ENCODE measurements around the gene HES5.

The HES5 gene

DNA sequence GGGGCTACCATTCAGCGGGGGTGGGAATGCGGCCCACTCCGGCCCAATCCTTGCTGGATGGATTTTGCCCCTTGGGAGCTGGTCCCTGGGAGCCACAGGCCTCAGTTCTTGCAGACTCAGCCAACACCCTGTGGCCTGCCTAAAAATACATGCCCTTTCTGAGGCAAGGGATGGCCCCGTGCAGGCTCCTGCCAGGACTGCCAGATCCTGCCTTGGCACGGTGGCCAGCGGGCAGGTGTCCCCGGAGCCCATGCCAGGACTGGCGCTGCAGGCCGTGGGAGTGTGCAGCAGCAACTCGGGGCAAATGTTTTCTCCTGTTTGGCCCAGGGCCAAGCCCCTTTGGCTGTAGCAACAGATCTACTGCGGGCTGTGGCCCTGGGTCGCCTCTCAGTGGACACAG, 2.0 kb downstream of the HES5 start:
- H3K9ac ChIP-seq (ENCODE audit: low read length) = no peak overlapping the region
- H3K27me3 ChIP-seq (ENCODE audit: control insufficient read depth in 1 of 2, insufficient read depth in 1 of 2, low read length in 2 of 2) = peaks cover 29 to 43% of the 10 kb centered on the region in 2 experiments
- no peak overlapping the region for H2BK5ac ChIP-seq (ENCODE audit: low read depth, low read length, poor library complexity, severe bottlenecking)
- WGBS = 90% methylated on average over 12 of the region's 12 CpGs
- no peak overlapping the region for H3K23ac ChIP-seq (ENCODE audit: low read length in 2 of 2)
- H3K18ac ChIP-seq (ENCODE audit: low read depth in 1 of 2, low read length in 2 of 2) = no peak overlapping the region
- H3K4me2 ChIP-seq (ENCODE audit: low read length, poor library complexity, severe bottlenecking) = no peak overlapping the region
- H3K27ac ChIP-seq (ENCODE audit: low read length, poor library complexity, severe bottlenecking) = no peak overlapping the region
- no peak overlapping the region for H2BK120ac ChIP-seq (ENCODE audit: low read depth, low read length)
- H4K8ac ChIP-seq (ENCODE audit: low read length) = no peak overlapping the region
- H2BK15ac ChIP-seq (ENCODE audit: low read depth, poor library complexity, severe bottlenecking) = peak overlapping the region; percentile 73
- no peak overlapping the region for H2AFZ ChIP-seq (ENCODE audit: low read depth, low read length)
- peaks cover 61% of the 10 kb centered on the region for H3K4me1 ChIP-seq (ENCODE audit: control insufficient read depth, insufficient read depth, low read depth, low read length)
- no peak overlapping the region for H3K4me3 ChIP-seq (ENCODE audit: insufficient read depth in 1 of 2, low read depth in 1 of 2, low read length in 2 of 2)
- H3K4ac ChIP-seq (ENCODE audit: low read depth in 1 of 2, low read length in 2 of 2) = no peak overlapping the region
- H3K9me3 ChIP-seq (ENCODE audit: control insufficient read depth, low read length) = no peaks in the 10 kb centered on the region
- H2BK12ac ChIP-seq (ENCODE audit: low read length in 2 of 2) = no peak overlapping the region
- no peaks in the 10 kb centered on the region for H3K79me1 ChIP-seq (replicated peaks; ENCODE audit: low read length, poor library complexity, severe bottlenecking)
- H4K91ac ChIP-seq (ENCODE audit: low read length) = no peak overlapping the region
- H2AK5ac ChIP-seq (ENCODE audit: low read length, severe bottlenecking) = no peak overlapping the region
- no peak for DNase-seq
- peaks cover 0 to 10% of the 10 kb centered on the region in 2 experiments for H3K36me3 ChIP-seq (ENCODE audit: control insufficient read depth in 1 of 2, insufficient read depth in 2 of 2, low read depth in 1 of 2, low read length in 2 of 2)
- H3K14ac ChIP-seq (ENCODE audit: low read length in 2 of 2) = no peak overlapping the region

DNA sequence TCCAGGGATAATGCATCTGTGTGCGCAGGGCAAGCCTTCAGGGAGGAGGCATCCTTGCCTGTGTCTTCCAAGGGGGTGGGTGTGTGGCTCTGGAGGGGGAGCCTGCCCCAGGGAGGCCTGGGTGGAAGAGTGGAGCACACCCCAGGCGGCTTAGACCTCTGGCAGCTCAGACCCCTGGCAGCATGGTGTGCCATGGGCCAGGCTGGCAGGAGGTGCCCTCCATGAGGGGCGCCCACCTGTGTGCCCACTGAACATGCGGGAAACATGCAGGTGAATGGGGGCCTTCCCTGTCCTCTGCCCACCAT, 2.6 kb downstream of the HES5 start:
- no peak overlapping the region for H4K8ac ChIP-seq (ENCODE audit: low read length)
- no peak overlapping the region for H2BK120ac ChIP-seq (ENCODE audit: low read depth, low read length)
- H3K14ac ChIP-seq (ENCODE audit: low read length in 2 of 2) = no peak overlapping the region
- H3K4me3 ChIP-seq (ENCODE audit: insufficient read depth in 1 of 2, low read depth in 1 of 2, low read length in 2 of 2) = no peak overlapping the region
- H2BK5ac ChIP-seq (ENCODE audit: low read depth, low read length, poor library complexity, severe bottlenecking) = no peak overlapping the region
- H3K4me1 ChIP-seq (ENCODE audit: control insufficient read depth, insufficient read depth, low read depth, low read length) = peaks cover 58% of the 10 kb centered on the region
- no peak overlapping the region for H3K23ac ChIP-seq (ENCODE audit: low read length in 2 of 2)
- no peak overlapping the region for H3K18ac ChIP-seq (ENCODE audit: low read depth in 1 of 2, low read length in 2 of 2)
- H4K91ac ChIP-seq (ENCODE audit: low read length) = no peak overlapping the region
- H2BK15ac ChIP-seq (ENCODE audit: low read depth, poor library complexity, severe bottlenecking) = no peak overlapping the region
- DNase-seq = no peak
- peaks cover 0 to 12% of the 10 kb centered on the region in 2 experiments for H3K36me3 ChIP-seq (ENCODE audit: control insufficient read depth in 1 of 2, insufficient read depth in 2 of 2, low read depth in 1 of 2, low read length in 2 of 2)
- no peak overlapping the region for H3K9ac ChIP-seq (ENCODE audit: low read length)
- no peak overlapping the region for H3K4ac ChIP-seq (ENCODE audit: low read depth in 1 of 2, low read length in 2 of 2)
- H3K4me2 ChIP-seq (ENCODE audit: low read length, poor library complexity, severe bottlenecking) = no peak overlapping the region
- peaks cover 29 to 39% of the 10 kb centered on the region in 2 experiments for H3K27me3 ChIP-seq (ENCODE audit: control insufficient read depth in 1 of 2, insufficient read depth in 1 of 2, low read length in 2 of 2)
- H3K9me3 ChIP-seq (ENCODE audit: control insufficient read depth, low read length) = no peaks in the 10 kb centered on the region
- no peak overlapping the region for H2BK12ac ChIP-seq (ENCODE audit: low read length in 2 of 2)
- no peak overlapping the region for H3K27ac ChIP-seq (ENCODE audit: low read length, poor library complexity, severe bottlenecking)
- no peak overlapping the region for H2AK5ac ChIP-seq (ENCODE audit: low read length, severe bottlenecking)
- peaks cover 3% of the 10 kb centered on the region for H3K79me1 ChIP-seq (replicated peaks; ENCODE audit: low read length, poor library complexity, severe bottlenecking)
- 90% methylated on average over 4 of the region's 4 CpGs for WGBS
- H2AFZ ChIP-seq (ENCODE audit: low read depth, low read length) = no peak overlapping the region

DNA sequence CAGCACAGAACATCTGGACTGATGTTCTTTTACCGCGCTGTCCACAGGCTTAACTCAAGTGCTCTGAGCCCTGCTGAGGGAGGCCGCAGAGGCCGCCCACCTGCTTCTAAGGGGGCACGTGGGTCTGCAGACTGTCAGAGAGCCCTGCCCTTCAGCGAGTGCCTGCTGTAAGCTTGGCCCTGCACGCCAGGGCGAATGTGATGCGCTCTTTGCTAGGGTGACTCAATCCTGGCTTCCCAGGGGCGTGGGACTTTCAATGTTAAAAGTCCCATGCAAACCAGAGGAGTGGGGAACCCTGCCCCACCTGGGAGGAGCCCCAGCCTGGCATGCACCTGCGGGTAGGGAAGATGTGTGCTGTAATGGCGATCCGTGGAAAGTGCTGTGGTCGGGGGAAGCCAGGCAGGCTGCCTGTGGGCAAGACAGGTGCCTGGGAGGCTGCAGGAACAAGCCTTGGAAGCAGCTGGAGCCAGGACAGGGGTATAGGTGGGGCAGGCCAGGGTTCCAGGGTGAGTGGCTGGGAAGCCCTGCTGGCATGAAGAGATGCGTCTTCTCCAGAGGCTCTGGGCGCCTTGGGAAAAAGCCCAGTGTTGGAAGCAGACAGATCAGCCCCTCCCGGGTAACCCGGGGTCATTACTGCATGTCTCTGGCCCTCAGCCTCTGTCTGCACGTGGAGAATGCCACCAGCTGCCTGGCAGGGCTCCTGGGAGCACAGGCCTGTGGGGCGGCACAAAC, 3.1 kb downstream of the HES5 start:
- H3K9me3 ChIP-seq (ENCODE audit: control insufficient read depth, low read length) = no peaks in the 10 kb centered on the region
- H3K4me2 ChIP-seq (ENCODE audit: low read length, poor library complexity, severe bottlenecking) = peak overlapping the region; percentile 58
- H3K27me3 ChIP-seq (ENCODE audit: control insufficient read depth in 1 of 2, insufficient read depth in 1 of 2, low read length in 2 of 2) = peaks cover 29 to 35% of the 10 kb centered on the region in 2 experiments
- no peak overlapping the region for H4K8ac ChIP-seq (ENCODE audit: low read length)
- no peak overlapping the region for H3K23ac ChIP-seq (ENCODE audit: low read length in 2 of 2)
- no peak overlapping the region for H3K27ac ChIP-seq (ENCODE audit: low read length, poor library complexity, severe bottlenecking)
- peaks cover 0 to 10% of the 10 kb centered on the region in 2 experiments for H3K36me3 ChIP-seq (ENCODE audit: control insufficient read depth in 1 of 2, insufficient read depth in 2 of 2, low read depth in 1 of 2, low read length in 2 of 2)
- DNase-seq = peak; percentile 76
- no peak overlapping the region for H4K91ac ChIP-seq (ENCODE audit: low read length)
- no peak overlapping the region for H2BK15ac ChIP-seq (ENCODE audit: low read depth, poor library complexity, severe bottlenecking)
- no peak overlapping the region for H2BK12ac ChIP-seq (ENCODE audit: low read length in 2 of 2)
- H2AK5ac ChIP-seq (ENCODE audit: low read length, severe bottlenecking) = no peak overlapping the region
- H3K79me1 ChIP-seq (replicated peaks; ENCODE audit: low read length, poor library complexity, severe bottlenecking) = peaks cover 3% of the 10 kb centered on the region
- 38% methylated on average over 20 of the region's 20 CpGs for WGBS
- peak overlapping the region; percentile 41 to 72 for H3K4me3 ChIP-seq (ENCODE audit: insufficient read depth in 1 of 2, low read depth in 1 of 2, low read length in 2 of 2)
- H3K14ac ChIP-seq (ENCODE audit: low read length in 2 of 2) = no peak overlapping the region
- peaks cover 58% of the 10 kb centered on the region for H3K4me1 ChIP-seq (ENCODE audit: control insufficient read depth, insufficient read depth, low read depth, low read length)
- peak overlapping the region in 1 of 2 experiments; percentile 5 for H3K18ac ChIP-seq (ENCODE audit: low read depth in 1 of 2, low read length in 2 of 2)
- H3K9ac ChIP-seq (ENCODE audit: low read length) = no peak overlapping the region
- H2AFZ ChIP-seq (ENCODE audit: low read depth, low read length) = no peak overlapping the region
- H3K4ac ChIP-seq (ENCODE audit: low read depth in 1 of 2, low read length in 2 of 2) = no peak overlapping the region
- H2BK5ac ChIP-seq (ENCODE audit: low read depth, low read length, poor library complexity, severe bottlenecking) = no peak overlapping the region
- no peak overlapping the region for H2BK120ac ChIP-seq (ENCODE audit: low read depth, low read length)

DNA sequence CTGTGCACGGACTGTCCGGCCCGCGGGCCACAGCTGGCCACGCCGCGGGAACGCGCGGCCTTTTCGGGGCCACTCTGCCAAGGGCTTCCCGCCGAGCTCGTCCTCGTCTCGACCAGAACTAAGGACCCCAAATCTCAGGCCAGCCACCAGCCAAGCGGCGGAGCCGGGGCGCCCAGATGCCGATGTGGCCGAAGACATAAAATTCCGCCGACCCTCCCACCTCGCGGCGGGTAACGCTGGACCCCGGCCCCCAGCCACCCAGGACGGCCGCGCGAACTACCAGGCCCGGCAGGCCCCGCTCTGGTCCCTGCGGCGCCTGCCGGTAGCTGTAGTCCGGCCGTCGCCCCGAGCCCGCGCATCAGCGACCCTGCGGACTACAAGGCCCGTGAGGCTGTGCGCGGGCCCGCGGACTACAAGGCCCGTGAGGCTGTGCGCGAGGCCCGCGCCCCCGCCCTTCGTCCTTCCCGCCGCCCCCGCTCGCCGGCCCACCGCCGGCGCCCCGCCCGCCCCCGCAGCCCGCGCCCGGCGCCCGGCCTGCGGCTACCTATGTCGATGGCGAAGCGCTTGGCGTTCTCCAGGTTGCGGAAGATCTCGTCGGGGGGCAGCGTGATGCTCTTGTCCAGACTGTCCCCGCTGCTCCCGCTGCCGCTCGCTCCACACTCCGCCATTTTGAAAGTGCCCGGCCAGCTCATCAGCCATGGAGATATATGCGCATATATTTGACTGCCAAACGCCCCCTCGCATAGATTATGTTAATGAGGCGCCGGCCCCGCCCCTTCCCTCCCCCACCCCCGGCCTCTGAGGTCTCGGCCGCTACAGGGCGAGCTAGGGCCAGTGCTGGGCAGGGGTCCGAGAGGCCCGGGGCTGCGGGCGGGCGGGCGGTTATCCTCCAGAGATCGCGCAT, 3.9 kb downstream of the HES5 start, which contains the start of gene PANK4:
Gene PANK4 (minus strand): TSS at position 677 of the 904 bp plus-strand sequence. CDS start 9 bp downstream, at position 668.
- Histone ChIP-seq H3K79me1 (replicated peaks; ENCODE audit: low read length, poor library complexity, severe bottlenecking) (peaks cover 10% of the 10 kb centered on the region), H3K4me3 (ENCODE audit: insufficient read depth in 1 of 2, low read depth in 1 of 2, low read length in 2 of 2) (peak within 1 kb of the TSS; percentile 90 to 98), H2BK120ac (ENCODE audit: low read depth, low read length) (peak within 1 kb of the TSS; percentile 75), H3K4me1 (ENCODE audit: control insufficient read depth, insufficient read depth, low read depth, low read length) (peaks cover 58% of the 10 kb centered on the region), H2BK5ac (ENCODE audit: low read depth, low read length, poor library complexity, severe bottlenecking) (no peak within 1 kb of the TSS), H3K18ac (ENCODE audit: low read depth in 1 of 2, low read length in 2 of 2) (peak within 1 kb of the TSS; percentile 88 to 96), H4K91ac (ENCODE audit: low read length) (peak within 1 kb of the TSS; percentile 68), H3K4ac (ENCODE audit: low read depth in 1 of 2, low read length in 2 of 2) (peak within 1 kb of the TSS; percentile 22 to 35), H3K36me3 (ENCODE audit: control insufficient read depth in 1 of 2, insufficient read depth in 2 of 2, low read depth in 1 of 2, low read length in 2 of 2) (peaks cover 3 to 16% of the 10 kb centered on the region in 2 experiments), H3K4me2 (ENCODE audit: low read length, poor library complexity, severe bottlenecking) (peak within 1 kb of the TSS; percentile 72), H3K23ac (ENCODE audit: low read length in 2 of 2) (peak within 1 kb of the TSS in 1 of 2 experiments; percentile 63), H3K9ac (ENCODE audit: low read length) (peak within 1 kb of the TSS; percentile 93), H2AK5ac (ENCODE audit: low read length, severe bottlenecking) (no peak within 1 kb of the TSS), H2BK15ac (ENCODE audit: low read depth, poor library complexity, severe bottlenecking) (peak within 1 kb of the TSS; percentile 74), H3K27me3 (ENCODE audit: control insufficient read depth in 1 of 2, insufficient read depth in 1 of 2, low read length in 2 of 2) (peaks cover 22 to 27% of the 10 kb centered on the region in 2 experiments), H2AFZ (ENCODE audit: low read depth, low read length) (no peak within 1 kb of the TSS), H3K27ac (ENCODE audit: low read length, poor library complexity, severe bottlenecking) (peak within 1 kb of the TSS; percentile 47), H2BK12ac (ENCODE audit: low read length in 2 of 2) (no peak within 1 kb of the TSS), H4K8ac (ENCODE audit: low read length) (peak within 1 kb of the TSS; percentile 88), H3K9me3 (ENCODE audit: control insufficient read depth, low read length) (no peaks in the 10 kb centered on the region), H3K14ac (ENCODE audit: low read length in 2 of 2) (peak within 1 kb of the TSS in 1 of 2 experiments; percentile 44)
- under 1% methylated on average over 100 of the region's 107 CpGs for WGBS
- peak; percentile 94 for DNase-seq

All from mesenchymal stem cell (in vitro differentiated cells and primary cell).